PC-9 (cell line): Measurements from ENCODE around the gene MAMDC4. TPM values are rescaled to one million over a fixed set of nuclear protein-coding genes. Genes with fewer than 3 reads are reported as not detected.
"Not testable (repeated sequence)": the region's sequence is repeated elsewhere in the genome, so short reads cannot be mapped to it uniquely, and the experiment has no call there.

Experiments
- BruUV-seq: library from RNA; stranded (reverse); fragments of 400-500 nt; replicated peaks from 2 replicates; lab custom pipeline; 2021; lab: Mats Ljungman, UMichigan
- CTCF ChIA-PET: fragments of 300-600 bp; sonication (Branson Sonifier 250); formaldehyde crosslinking; loops from one replicate; lab custom pipeline; 2022; ENCODE audit warnings: antibody characterized with exemption; lab: Charles Lee
- POLR2A ChIA-PET: fragments of 300-600 bp; sonication (Branson Sonifier 250); formaldehyde crosslinking; loops from one replicate; lab custom pipeline; 2022; ENCODE audit warnings: antibody characterized with exemption; ENCODE audit not compliant: unreplicated experiment; lab: Charles Lee
- DNase-seq, 2 experiments: peaks; one replicate each; pipeline versions ENCODE4 v3.0.0 to v3.0.0-alpha.2; 2015 to 2022; ENCODE audit warnings: mixed read lengths in 1 of 2
- H2AFZ ChIP-seq: fragments of 200-600 bp; sonication (generic); 2 replicates; pipeline ENCODE4 v1.8.1; 2017; ENCODE audit warnings: antibody characterized with exemption
- H3F3A ChIP-seq: fragments of 200-600 bp; sonication (generic); 2 replicates; pipeline ENCODE4 v1.8.1; 2017; ENCODE audit warnings: antibody characterized with exemption, mild to moderate bottlenecking, low read depth; ENCODE audit not compliant: insufficient read depth
- H3K27ac ChIP-seq: fragments of 200-600 bp; sonication (generic); 2 replicates; pipeline ENCODE4 v1.6.1; 2016; ENCODE audit warnings: mixed run types
- H3K27me3 ChIP-seq: fragments of 200-600 bp; sonication (generic); 2 replicates; pipeline ENCODE4 v1.6.1; 2016; ENCODE audit warnings: low read depth, mixed run types; ENCODE audit not compliant: insufficient read depth
- H3K36me3 ChIP-seq: fragments of 200-600 bp; sonication (generic); 2 replicates; pipeline ENCODE4 v1.6.1; 2016; ENCODE audit warnings: low read depth, mixed run types
- H3K4me1 ChIP-seq: fragments of 200-600 bp; sonication (generic); replicated peaks from 2 replicates; pipeline ENCODE4 v1.6.1; 2016; ENCODE audit warnings: mixed run types; ENCODE audit not compliant: insufficient read depth
- H3K4me2 ChIP-seq: fragments of 200-600 bp; sonication (generic); 2 replicates; pipeline ENCODE4 v1.6.1; 2017; ENCODE audit warnings: mixed run types
- H3K4me3 ChIP-seq: fragments of 200-600 bp; sonication (generic); 2 replicates; pipeline ENCODE4 v1.6.1; 2016; ENCODE audit warnings: mixed run types
- H3K79me2 ChIP-seq: fragments of 200-600 bp; sonication (generic); 2 replicates; pipeline ENCODE4 v1.6.1; 2017; ENCODE audit warnings: low read depth, mixed run types
- H3K9me2 ChIP-seq: fragments of 200-600 bp; sonication (generic); 2 replicates; pipeline ENCODE4 v1.8.1; 2017; ENCODE audit warnings: mild to moderate bottlenecking; ENCODE audit not compliant: insufficient read depth
- H3K9me3 ChIP-seq: fragments of 200-600 bp; sonication (generic); 2 replicates; pipeline ENCODE4 v1.8.1; 2016; ENCODE audit warnings: low read depth; ENCODE audit not compliant: insufficient read depth
- H4K20me1 ChIP-seq: fragments of 200-600 bp; sonication (generic); 2 replicates; pipeline ENCODE4 v1.8.1; 2017; ENCODE audit not compliant: insufficient read depth
- CTCF ChIP-seq: fragments of 200-600 bp; sonication (generic); conservative IDR thresholded peaks from 2 replicates; pipeline ENCODE4 v1.6.1; 2017; ENCODE audit warnings: mixed run types, antibody characterized with exemption, mild to moderate bottlenecking, moderate library complexity
- EZH2 ChIP-seq: fragments of 200-600 bp; sonication (generic); IDR thresholded peaks from 2 replicates; pipeline ENCODE4 v1.8.0; 2017; ENCODE audit warnings: antibody characterized with exemption, low read depth
- intact Hi-C: fragments of 100-400 bp; cut with micrococcal nuclease; formaldehyde crosslinking; loops from one replicate; pipeline ENCODE4 v1.10.0; 2022; ENCODE audit not compliant: unreplicated experiment
- total RNA-seq: library from RNA; stranded (reverse); gene quantifications from 2 replicates; pipeline ENCODE4 v1.2.3, GENCODE V29; 2021

MAMDC4 gene
- total RNA-seq, 1 experiment from 2014 or later, result 9.2 TPM

GRCh38 chr9:136867917-136868316 is 15.8 kb downstream of the MAMDC4 start:
- peaks cover 11% of the 10 kb centered on the region; the same call in 1 of the 2 replicates for H4K20me1 ChIP-seq
- intact Hi-C loops, result loop anchor here (5.0 kb wide), 1 partner anchor 34 kb away; no protein-coding TSS in a partner anchor
- H3K27ac ChIP-seq, result no peak overlapping the region
- no peak overlapping the region for H3K4me3 ChIP-seq
- POLR2A ChIA-PET, result no interaction called here
- no peak overlapping the region for H2AFZ ChIP-seq
- H3F3A ChIP-seq, result peaks cover 16% of the 10 kb centered on the region; the same call in 1 of the 2 replicates
- CTCF ChIA-PET, result no interaction called here
- no TSS peak for BruUV-seq
- TF ChIP-seq EZH2 (no peak), CTCF (no peak)
- no peak overlapping the region for H3K4me2 ChIP-seq
- H3K36me3 ChIP-seq, result no peaks in the 10 kb centered on the region
- H3K4me1 ChIP-seq, result peaks cover 16% of the 10 kb centered on the region
- H3K9me3 ChIP-seq, result peaks cover 17% of the 10 kb centered on the region
- peaks cover 41% of the 10 kb centered on the region for H3K79me2 ChIP-seq
- no peaks in the 10 kb centered on the region for H3K9me2 ChIP-seq
- H3K27me3 ChIP-seq, result no peaks in the 10 kb centered on the region
- DNase-seq, result no peak

GRCh38 chr9:136868644-136869043 is 16.5 kb downstream of the MAMDC4 start:
- peaks cover 16% of the 10 kb centered on the region; the same call in 1 of the 2 replicates for H3F3A ChIP-seq
- H3K27me3 ChIP-seq, result no peaks in the 10 kb centered on the region
- H3K36me3 ChIP-seq, result no peaks in the 10 kb centered on the region
- H3K4me3 ChIP-seq, result no peak overlapping the region
- POLR2A ChIA-PET, result no interaction called here
- no peaks in the 10 kb centered on the region for H3K9me2 ChIP-seq
- intact Hi-C loops, result loop anchor here (5.0 kb wide), 1 partner anchor 34 kb away; no protein-coding TSS in a partner anchor
- H3K27ac ChIP-seq, result no peak overlapping the region
- H3K4me1 ChIP-seq, result peaks cover 16% of the 10 kb centered on the region
- peaks cover 11% of the 10 kb centered on the region; the same call in 1 of the 2 replicates for H4K20me1 ChIP-seq
- peaks cover 17% of the 10 kb centered on the region for H3K9me3 ChIP-seq
- no TSS peak for BruUV-seq
- no peak overlapping the region for H2AFZ ChIP-seq
- H3K4me2 ChIP-seq, result no peak overlapping the region
- peaks cover 39% of the 10 kb centered on the region for H3K79me2 ChIP-seq
- CTCF ChIA-PET, result interaction anchor here (0.6 kb wide), 1 partner anchor 657 kb away, joined by 7 read pairs; no protein-coding TSS in a partner anchor
- no peak for DNase-seq
- TF ChIP-seq EZH2 (no peak), CTCF (no peak)

DNA sequence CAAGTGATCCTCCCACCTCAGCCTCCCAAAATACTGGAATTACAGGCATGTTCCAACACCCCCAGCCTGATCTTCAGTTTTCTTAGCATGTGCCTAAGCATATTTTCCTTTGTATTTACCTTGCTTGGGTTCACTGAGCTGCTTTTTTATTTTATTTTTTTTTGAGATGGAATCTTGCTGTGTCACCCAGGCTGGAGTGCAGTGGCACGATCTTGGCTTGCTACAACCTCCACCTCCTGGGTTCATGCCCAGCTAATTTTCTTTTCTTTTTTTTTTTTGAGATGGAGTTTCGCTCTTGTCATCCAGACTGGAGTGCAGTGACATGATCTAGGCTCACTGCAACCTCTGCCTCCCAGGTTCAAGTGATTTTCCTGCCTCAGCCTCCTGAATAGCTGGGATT is 17.5 kb downstream of the MAMDC4 start:
- POLR2A ChIA-PET, result interaction anchor here (0.6 kb wide), 1 partner anchor 12 kb away, joined by 4 read pairs; no protein-coding TSS in a partner anchor

More for the DNA sequence above, 17.5 kb downstream of the MAMDC4 start:
- CTCF ChIA-PET, H3K4me3 ChIP-seq, H4K20me1 ChIP-seq, BruUV-seq, H3K27me3 ChIP-seq, H3K27ac ChIP-seq, H2AFZ ChIP-seq, H3K36me3 ChIP-seq, H3K4me2 ChIP-seq, DNase-seq, H3K9me2 ChIP-seq: not testable (repeated sequence)
- Histone ChIP-seq H3K4me1 (peaks cover 11% of the 10 kb centered on the region), H3F3A (peaks cover 16% of the 10 kb centered on the region; the same call in 1 of the 2 replicates), H3K79me2 (peaks cover 29% of the 10 kb centered on the region), H3K9me3 (peaks cover 17% of the 10 kb centered on the region)
- intact Hi-C loops, result loop anchor here (5.0 kb wide), 1 partner anchor 33 kb away; no protein-coding TSS in a partner anchor
